PFSK-1 (cell line): Measurements from ENCODE around the gene EIF2S3.

Source experiments
- FOXP2 ChIP-seq: optimal IDR thresholded peaks from 2 replicates; pipeline ENCODE3; 2011; ENCODE audit warnings: borderline replicate concordance, control low read depth, inconsistent platforms; ENCODE audit not compliant: insufficient read depth; ENCODE audit errors: extremely low read length, extremely low read depth
- POLR2AphosphoS5 ChIP-seq: IDR thresholded peaks from 2 replicates; pipeline ENCODE4 v1.6.1; 2012; ENCODE audit warnings: low read depth, mild to moderate bottlenecking, control low read depth, low read length, moderate library complexity
- SIN3A ChIP-seq: IDR thresholded peaks from 2 replicates; pipeline ENCODE4 v1.6.1; 2012; ENCODE audit warnings: mild to moderate bottlenecking, low read length, moderate library complexity, borderline replicate concordance; ENCODE audit not compliant: insufficient read depth
- TAF1 ChIP-seq: IDR thresholded peaks from 2 replicates; pipeline ENCODE4 v1.6.1; 2012; ENCODE audit warnings: low read length, control low read depth, borderline replicate concordance; ENCODE audit not compliant: insufficient read depth
- TF ChIP-seq, protein P1 (sequence below), 2 experiments: IDR thresholded peaks; 2 replicates each; pipeline versions ENCODE4 v1.6.1 to v1.8.0; 2011 to 2012; ENCODE audit warnings: low read depth in 2 of 2, low read length in 2 of 2, control low read depth in 1 of 2, inconsistent platforms in 1 of 2, mild to moderate bottlenecking in 1 of 2, moderate library complexity in 1 of 2; ENCODE audit not compliant: insufficient read depth in 1 of 2

The EIF2S3 gene

DNA sequence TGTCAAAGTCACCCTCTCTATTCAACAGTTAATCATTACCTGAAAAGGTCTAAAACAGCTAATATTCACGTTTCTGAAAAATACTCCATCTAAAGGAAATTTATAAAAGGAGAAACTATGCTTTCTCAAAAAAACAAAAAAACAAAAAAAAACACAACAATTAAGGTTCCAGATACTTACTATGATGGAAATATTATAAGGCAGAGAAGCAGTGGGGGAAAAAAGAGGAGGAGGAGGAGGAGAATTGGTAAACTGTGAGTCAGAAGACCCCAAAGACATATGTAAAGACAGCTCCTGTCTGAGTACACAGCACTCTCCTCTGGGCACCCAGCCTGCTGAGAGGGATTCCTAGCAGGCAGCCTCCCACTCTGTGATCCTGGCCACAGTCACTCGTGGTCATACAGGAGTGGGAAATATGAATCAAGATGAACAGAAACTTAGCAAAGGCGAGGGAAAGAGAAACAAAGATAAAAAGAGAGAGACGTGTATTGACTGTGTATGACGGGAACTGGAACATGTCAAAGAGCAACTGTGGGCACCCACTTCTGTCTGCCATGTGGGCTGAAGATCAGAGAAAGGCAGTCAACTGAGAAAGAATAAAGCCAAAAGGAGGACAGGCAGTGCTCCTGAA, 40.3 kb upstream of the EIF2S3 start:
- TF ChIP-seq, protein P1, sequence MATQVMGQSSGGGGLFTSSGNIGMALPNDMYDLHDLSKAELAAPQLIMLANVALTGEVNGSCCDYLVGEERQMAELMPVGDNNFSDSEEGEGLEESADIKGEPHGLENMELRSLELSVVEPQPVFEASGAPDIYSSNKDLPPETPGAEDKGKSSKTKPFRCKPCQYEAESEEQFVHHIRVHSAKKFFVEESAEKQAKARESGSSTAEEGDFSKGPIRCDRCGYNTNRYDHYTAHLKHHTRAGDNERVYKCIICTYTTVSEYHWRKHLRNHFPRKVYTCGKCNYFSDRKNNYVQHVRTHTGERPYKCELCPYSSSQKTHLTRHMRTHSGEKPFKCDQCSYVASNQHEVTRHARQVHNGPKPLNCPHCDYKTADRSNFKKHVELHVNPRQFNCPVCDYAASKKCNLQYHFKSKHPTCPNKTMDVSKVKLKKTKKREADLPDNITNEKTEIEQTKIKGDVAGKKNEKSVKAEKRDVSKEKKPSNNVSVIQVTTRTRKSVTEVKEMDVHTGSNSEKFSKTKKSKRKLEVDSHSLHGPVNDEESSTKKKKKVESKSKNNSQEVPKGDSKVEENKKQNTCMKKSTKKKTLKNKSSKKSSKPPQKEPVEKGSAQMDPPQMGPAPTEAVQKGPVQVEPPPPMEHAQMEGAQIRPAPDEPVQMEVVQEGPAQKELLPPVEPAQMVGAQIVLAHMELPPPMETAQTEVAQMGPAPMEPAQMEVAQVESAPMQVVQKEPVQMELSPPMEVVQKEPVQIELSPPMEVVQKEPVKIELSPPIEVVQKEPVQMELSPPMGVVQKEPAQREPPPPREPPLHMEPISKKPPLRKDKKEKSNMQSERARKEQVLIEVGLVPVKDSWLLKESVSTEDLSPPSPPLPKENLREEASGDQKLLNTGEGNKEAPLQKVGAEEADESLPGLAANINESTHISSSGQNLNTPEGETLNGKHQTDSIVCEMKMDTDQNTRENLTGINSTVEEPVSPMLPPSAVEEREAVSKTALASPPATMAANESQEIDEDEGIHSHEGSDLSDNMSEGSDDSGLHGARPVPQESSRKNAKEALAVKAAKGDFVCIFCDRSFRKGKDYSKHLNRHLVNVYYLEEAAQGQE (IDR thresholded peaks at IDR 0.05; ENCODE audit: insufficient read depth in 1 of 2, low read depth in 2 of 2, low read length in 2 of 2) = no peak
- TF ChIP-seq FOXP2 (no peak), TAF1 (no peak), POLR2AphosphoS5 (no peak), SIN3A (no peak)

DNA sequence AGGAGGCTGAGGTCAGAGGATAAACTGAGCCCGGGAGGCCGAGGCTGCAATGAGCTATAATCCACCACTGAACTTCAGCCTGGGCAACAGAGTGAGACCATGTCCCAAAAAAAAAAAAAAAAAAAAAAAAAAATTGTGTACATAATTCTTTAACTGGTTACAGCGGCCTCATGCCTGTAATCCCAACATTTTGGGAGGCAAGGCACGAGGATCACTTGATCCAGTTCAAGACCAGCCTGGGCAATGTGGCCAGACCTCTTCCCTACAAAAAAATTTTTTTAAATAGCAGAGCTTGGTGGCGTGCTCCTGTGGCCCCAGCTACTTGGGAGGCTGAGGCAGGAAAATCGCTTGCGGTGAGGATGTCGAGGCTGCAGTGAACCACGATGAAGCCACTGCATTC, 37.1 kb upstream of the EIF2S3 start:
- no peak for TF ChIP-seq TAF1
- TF ChIP-seq FOXP2 = no peak
- TF ChIP-seq, protein P1 (IDR thresholded peaks at IDR 0.05; ENCODE audit: insufficient read depth in 1 of 2, low read depth in 2 of 2, low read length in 2 of 2) = no peak

DNA sequence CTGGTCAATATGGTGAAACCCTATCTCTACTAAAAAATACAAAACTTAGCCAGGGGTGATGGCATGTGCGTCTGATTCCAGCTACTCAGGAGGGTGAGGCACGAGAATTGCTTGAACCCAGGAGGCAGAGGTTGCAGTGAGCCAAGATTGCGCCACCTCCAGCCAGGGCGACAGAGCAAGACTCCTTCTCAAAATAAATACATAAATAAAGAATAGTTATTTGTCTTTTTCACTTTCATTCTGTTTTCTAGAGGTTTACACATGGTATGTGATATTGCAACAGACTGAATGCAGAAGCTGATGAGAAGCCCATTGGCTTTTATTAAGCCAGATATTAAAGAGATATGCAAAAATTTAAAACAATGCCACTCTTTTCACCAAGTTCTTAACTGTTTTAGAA, 35.9 kb upstream of the EIF2S3 start:
- no peak for TF ChIP-seq SIN3A
- TF ChIP-seq, protein P1 (IDR thresholded peaks at IDR 0.05; ENCODE audit: insufficient read depth in 1 of 2, low read depth in 2 of 2, low read length in 2 of 2) = no peak
- no peak for TF ChIP-seq TAF1
- no peak for TF ChIP-seq POLR2AphosphoS5
- TF ChIP-seq FOXP2 = no peak

DNA sequence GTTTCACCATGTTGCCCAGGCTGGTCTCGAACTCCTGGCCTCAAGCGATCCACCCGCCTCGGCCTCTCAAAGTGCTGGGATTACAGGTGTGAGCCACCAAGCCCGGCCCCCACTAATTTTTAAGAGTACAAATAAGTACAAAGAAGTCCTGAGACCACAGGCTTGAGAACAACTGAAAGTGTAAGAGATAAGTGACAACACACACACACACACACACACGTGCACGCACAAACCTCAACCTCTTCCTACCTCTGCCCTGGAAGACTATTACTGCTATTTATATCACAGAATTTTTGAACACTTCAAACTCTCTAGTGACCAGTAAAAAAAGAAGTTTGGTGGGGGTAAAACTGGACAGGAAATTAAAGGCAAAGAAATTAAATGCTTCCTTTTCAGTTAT, 35.3 kb upstream of the EIF2S3 start:
- TF ChIP-seq SIN3A (no peak), TAF1 (no peak), FOXP2 (no peak), POLR2AphosphoS5 (no peak)
- TF ChIP-seq, protein P1 (IDR thresholded peaks at IDR 0.05; ENCODE audit: insufficient read depth in 1 of 2, low read depth in 2 of 2, low read length in 2 of 2) = no peak

DNA sequence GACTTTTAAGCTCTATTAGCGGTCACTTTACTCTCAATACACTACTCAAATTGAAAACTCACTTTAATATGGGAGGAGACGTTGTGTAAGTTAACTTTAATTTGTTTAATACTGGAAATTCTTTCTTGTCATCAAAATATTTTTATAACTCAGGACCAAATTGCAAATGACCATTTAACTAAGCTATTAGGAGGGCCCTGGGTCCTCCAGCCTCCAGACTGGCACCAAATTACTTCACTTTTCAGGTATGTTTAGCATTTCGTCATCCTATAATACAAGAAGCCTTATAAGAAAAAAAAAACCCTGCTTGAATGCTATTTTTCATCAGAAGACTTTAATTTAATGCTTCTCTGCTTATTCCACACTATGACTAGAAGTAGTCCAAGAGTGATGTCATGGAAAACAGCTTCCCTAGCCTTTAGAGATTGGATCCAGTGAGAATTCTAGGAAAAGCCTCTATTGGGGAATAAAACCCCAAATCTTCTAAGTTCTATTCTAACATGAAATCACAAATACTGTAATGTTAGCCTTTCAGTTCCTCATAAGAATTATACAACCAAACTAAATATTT, 34.4 kb upstream of the EIF2S3 start:
- TF ChIP-seq POLR2AphosphoS5 (no peak), TAF1 (no peak), SIN3A (no peak), FOXP2 (no peak)
- TF ChIP-seq, protein P1 (IDR thresholded peaks at IDR 0.05; ENCODE audit: insufficient read depth in 1 of 2, low read depth in 2 of 2, low read length in 2 of 2) = no peak
